Measurements from ENCODE around the gene CDH23. TPM values are rescaled to one million over a fixed set of nuclear protein-coding genes. Genes with fewer than 3 reads are reported as not detected.

Gene CDH23
- total and polyA plus RNA-seq, 8 donors = 1.8 to 22.8 (median 3.0) TPM

DNA sequence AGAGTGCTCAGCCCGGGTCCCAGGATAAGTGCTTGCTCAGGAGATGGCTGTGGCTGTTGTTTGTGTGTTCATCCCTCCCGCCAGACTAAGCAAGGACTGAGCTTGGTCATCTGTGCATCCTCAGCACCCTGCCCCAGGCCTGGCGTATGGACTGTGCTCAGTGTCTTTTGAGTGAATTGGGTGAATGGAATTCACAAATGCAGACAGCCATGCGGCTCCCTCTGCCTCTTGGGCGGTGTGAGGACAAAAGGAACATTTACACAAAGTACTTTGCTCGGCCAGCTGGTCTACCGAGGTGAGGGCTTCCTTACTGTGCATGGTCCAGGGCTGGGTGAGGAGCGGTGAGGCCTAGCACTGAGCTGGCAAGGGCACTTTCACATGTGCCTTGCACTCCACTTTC is 120.2 kb downstream of the CDH23 start:
- no peaks in the 10 kb centered on the region for H3K36me3 ChIP-seq
- no peaks in the 10 kb centered on the region for H3K9me3 ChIP-seq
- no peak overlapping the region for H3K27ac ChIP-seq
- peak in 1 of 4 donors; percentile 42 for DNase-seq
- no peaks in the 10 kb centered on the region for H3K4me1 ChIP-seq
- TF ChIP-seq, protein P1, sequence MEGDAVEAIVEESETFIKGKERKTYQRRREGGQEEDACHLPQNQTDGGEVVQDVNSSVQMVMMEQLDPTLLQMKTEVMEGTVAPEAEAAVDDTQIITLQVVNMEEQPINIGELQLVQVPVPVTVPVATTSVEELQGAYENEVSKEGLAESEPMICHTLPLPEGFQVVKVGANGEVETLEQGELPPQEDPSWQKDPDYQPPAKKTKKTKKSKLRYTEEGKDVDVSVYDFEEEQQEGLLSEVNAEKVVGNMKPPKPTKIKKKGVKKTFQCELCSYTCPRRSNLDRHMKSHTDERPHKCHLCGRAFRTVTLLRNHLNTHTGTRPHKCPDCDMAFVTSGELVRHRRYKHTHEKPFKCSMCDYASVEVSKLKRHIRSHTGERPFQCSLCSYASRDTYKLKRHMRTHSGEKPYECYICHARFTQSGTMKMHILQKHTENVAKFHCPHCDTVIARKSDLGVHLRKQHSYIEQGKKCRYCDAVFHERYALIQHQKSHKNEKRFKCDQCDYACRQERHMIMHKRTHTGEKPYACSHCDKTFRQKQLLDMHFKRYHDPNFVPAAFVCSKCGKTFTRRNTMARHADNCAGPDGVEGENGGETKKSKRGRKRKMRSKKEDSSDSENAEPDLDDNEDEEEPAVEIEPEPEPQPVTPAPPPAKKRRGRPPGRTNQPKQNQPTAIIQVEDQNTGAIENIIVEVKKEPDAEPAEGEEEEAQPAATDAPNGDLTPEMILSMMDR (IDR thresholded peaks at IDR 0.05) = no peak
- ATAC-seq = no peak
- intact Hi-C loops (cut with DNase I) = no loop called here
- no peaks in the 10 kb centered on the region for H3K27me3 ChIP-seq
- H3K4me3 ChIP-seq = no peak overlapping the region

GRCh38 chr10:71517298-71518169 is 120.8 kb downstream of the CDH23 start:
- no peaks in the 10 kb centered on the region for H3K27me3 ChIP-seq
- TF ChIP-seq, protein P1 (IDR thresholded peaks at IDR 0.05) = no peak
- intact Hi-C loops (cut with DNase I) = no loop called here
- ATAC-seq (no peak), DNase-seq (peak in 1 of 4 donors; percentile 56)
- no peaks in the 10 kb centered on the region for H3K4me1 ChIP-seq
- no peak overlapping the region for H3K27ac ChIP-seq
- no peaks in the 10 kb centered on the region for H3K36me3 ChIP-seq
- H3K4me3 ChIP-seq = no peak overlapping the region
- H3K9me3 ChIP-seq = no peaks in the 10 kb centered on the region

GRCh38 chr10:71520042-71520441 is 123.3 kb downstream of the CDH23 start:
- Histone ChIP-seq H3K36me3 (no peaks in the 10 kb centered on the region), H3K27me3 (peaks cover 0 to 8% of the 10 kb centered on the region in 2 donors), H3K4me3 (no peak overlapping the region), H3K9me3 (no peaks in the 10 kb centered on the region), H3K27ac (no peak overlapping the region), H3K4me1 (no peaks in the 10 kb centered on the region)
- no peak for ATAC-seq
- TF ChIP-seq, protein P1 (IDR thresholded peaks at IDR 0.05) = no peak
- no peak for DNase-seq
- intact Hi-C loops (cut with DNase I) = no loop called here

- TF ChIP-seq, protein P1 (IDR thresholded peaks at IDR 0.05) = no peak
- H3K4me1 ChIP-seq = no peaks in the 10 kb centered on the region
- H3K4me3 ChIP-seq = no peak overlapping the region
- no peak for ATAC-seq
- intact Hi-C loops (cut with DNase I) = no loop called here
- peaks cover 0 to 8% of the 10 kb centered on the region in 2 donors for H3K27me3 ChIP-seq
- no peaks in the 10 kb centered on the region for H3K36me3 ChIP-seq
- no peaks in the 10 kb centered on the region for H3K9me3 ChIP-seq
- DNase-seq = peak in 1 of 4 donors; percentile 52
- H3K27ac ChIP-seq = no peak overlapping the region
These were observed 125.1 kb downstream of the CDH23 start for GRCh38 chr10:71521504-71522441.
